Cerebellar cortex (tissue), 1 donor: Measurements from ENCODE around the gene LRRC4C.

ENCODE experiments used
- DNase-seq: peaks from one replicate; pipeline ENCODE4 v3.0.0-alpha.2; 2015; ENCODE audit warnings: low spot score

The LRRC4C gene

DNA sequence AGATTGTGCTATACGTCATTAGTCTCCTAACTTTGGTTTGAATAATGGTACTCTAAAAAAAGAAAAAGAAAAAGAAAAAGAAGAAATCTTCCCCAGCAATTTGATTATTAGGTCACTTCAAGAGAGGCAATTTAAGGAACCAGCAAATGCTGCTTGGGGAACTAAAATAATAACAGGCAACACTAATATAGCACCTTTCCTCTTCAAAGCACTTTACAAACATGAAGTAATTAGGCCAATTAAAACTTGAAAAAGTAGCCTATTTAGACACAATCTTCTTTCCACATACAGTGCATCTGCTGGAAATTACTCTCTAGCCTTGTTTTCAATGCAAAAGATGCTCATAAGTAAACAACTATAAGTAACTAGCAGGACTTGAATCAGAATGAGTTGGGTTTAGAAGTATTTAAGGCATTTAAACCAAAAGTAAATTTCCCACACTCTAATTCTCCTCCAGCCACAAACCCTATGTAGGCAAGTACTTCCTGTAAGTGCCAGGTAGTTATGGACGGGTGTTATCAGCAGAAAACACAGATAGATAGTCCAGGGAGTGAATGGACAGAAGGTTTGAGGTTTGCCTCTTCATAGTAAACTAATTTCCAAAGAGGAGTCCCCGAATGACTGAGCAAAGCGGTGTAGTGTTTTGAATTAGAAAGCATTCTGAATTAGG lies 44.5 kb downstream of the LRRC4C start:
- DNase-seq: no peak

DNA sequence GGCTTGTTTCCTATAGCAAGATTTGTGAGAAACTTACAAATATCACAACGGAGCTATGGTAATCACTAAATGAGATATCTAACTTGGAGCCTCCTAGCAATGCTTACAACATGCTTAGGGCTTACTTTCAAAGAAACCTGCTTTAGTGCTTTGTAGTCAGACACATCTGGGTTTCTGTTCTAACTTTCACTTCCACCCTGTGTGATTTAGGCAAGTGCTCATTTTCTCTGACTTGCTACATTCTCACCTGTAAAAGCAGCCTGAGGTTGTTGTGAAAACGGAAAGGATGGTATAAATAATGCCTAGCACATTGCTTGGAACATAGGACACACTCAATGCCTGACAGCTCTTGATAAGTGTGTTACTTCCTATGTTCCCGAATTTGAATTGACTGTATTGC lies 45.6 kb downstream of the LRRC4C start:
- no peak for DNase-seq

DNA sequence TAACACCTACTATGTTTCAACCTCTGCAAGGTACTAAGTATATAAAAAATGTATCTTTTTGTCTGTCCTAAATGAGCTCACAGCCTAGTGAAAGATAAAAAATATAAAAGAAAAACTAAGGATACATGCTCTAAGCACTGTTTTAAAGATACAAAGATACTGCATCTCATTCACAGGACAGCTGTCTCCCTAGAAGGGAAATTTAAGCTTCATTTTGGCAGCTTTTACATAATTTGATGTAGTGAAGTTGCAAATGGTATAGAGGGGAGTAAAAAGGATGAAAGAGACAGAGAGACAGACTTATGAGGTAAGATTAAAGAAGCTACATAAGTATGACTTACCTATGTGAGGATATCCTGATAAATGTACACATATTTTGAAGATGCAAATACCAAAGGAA lies 53.6 kb downstream of the LRRC4C start:
- no peak for DNase-seq

DNA sequence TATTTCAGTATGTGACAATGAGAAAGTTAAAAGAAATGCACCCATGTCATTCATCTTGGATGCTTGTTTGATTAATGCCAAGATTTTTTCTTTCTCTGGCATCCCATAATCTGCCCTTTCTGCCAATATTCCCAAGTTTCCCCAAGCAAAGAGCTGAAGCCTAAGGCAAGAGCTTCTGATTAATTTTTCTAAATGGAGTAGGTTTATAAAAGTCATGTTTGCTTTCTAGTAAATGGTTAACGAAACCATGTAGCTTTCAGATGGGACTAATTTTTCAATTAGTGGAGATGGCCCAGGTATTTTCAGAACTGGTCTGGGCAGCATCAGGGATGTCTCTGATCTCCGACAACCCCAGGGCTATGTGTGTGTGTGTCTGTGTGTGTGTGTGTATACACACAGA lies 55.3 kb downstream of the LRRC4C start:
- no peak for DNase-seq

DNA sequence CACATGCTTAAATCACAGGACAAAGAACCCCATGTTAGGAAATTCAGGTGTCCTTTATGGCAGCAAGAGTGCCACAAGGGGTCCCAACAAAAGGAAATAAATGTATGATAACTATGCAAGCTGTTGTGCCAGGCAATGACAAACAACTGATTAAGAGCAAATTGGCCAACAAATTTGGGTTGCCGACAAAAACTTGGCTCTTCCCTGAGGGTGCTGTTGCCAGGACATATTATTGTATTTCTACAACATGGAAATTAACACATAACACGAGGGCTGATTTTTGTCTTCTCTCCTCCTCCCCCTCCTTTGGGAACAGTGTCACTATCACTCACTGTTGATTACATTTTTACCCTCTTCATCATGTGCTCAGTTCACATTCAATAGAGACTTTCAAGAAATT lies 56.0 kb downstream of the LRRC4C start:
- DNase-seq: no peak

DNA sequence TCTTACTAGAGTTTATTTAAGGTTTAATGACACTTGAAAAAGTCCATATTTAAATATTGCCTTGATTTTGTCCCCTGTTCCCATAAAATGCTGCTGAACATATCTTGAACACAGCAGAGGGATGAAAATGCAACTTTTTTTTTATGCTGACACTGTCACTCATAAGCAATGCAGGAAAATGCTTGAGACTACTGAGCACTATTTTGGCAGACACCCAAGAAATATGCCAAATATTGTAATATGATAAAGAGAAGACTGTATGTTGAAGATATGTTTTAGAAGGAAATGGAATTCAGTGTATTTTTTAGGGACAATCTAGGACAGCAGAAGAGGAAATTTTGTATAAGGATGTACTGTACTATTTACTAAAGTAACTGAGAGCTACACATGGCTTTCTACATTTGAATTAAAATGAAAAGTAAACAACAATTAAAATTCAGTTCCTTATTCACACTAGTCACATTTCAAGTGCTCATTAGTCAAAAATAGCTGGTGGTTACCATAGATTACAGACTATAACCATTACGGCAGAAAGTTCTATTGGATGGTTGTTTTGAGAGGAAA lies 58.6 kb downstream of the LRRC4C start:
- DNase-seq: no peak

DNA sequence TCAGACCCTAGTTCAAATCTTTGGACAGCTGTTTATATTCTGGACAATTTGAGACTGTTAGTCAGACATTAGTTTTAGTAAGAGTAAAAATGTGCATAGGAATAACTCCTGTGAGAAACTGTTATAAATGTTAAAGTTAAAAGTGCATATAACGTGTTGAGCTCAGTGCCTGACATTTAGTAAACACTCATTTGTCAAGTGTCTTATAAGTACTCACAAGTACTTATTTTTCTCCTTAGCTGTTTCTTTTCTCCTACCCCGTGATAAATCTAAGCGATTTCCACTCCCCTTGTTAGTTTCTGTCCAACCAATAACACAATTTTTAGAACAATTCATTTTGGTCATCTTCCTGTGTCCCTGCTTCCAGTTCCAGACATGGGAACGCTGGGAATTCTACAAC lies 59.3 kb downstream of the LRRC4C start:
- DNase-seq: no peak

DNA sequence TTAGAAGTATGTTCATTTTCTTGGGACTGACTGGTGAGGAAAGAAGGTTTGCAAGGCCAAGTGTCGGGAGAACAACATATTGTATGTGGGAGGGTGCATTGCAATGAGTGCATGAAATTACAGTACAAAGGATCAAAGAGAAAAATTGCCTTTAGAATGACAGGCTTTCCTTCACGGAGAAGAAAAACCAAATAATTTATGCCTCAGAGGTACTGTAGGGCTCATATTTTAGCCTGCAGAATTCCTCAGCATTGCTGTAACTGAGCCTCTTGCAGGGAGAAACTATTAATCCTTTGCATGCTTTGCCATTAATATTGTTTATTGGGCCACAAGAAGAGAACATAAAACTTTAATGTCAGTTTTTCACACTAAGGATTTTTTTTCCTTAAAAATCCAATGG lies 60.1 kb downstream of the LRRC4C start:
- DNase-seq: no peak

DNA sequence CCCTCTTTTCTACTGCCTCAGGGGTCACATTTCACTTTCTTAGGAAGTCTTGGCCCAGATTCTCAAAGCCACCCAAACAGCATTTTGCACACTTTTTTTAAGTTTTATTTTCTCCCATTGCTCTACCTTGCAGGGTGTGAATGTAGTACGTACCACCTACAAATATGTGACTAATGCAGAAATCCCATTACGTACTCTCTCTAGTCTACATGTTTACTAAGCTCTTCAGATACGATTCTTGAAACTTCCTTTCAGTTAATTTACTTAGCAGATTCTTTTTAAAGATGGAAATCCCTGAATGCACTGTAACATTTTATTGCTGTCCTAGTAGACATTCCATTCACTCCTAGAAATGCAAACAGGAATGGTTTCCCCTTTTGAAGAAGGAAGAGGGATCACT lies 61.3 kb downstream of the LRRC4C start:
- DNase-seq: no peak

DNA sequence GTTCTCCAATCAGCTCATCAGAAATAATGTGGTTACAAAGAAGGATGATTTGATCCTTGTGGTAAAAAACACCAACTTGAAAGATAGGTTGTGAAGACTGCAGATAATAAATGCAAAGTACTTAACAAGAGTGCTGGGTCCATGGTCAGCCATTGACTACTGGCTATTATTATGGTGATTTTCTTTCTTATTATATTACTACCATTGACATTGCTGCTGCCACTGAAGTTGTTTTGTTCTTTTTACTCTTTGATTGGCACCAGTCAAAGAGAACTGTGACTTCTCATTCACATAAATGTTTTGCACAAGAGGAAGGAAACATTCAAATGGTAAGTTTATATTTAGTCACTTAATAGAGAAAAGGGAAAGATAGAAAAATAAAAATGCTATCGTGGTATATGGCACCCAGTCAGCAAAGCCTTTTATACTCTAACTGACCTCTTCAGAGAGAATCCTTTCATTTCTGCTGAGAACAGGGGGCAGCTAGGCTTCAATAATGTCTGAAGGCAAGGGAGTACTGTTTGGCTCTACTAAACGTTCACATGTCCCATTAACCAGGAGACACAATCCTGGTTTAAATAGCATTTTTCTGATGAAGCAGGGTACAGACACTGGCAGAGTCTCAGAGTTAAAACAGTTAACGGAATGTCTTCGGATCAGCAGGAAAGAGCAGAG lies 64.8 kb downstream of the LRRC4C start:
- DNase-seq: no peak

DNA sequence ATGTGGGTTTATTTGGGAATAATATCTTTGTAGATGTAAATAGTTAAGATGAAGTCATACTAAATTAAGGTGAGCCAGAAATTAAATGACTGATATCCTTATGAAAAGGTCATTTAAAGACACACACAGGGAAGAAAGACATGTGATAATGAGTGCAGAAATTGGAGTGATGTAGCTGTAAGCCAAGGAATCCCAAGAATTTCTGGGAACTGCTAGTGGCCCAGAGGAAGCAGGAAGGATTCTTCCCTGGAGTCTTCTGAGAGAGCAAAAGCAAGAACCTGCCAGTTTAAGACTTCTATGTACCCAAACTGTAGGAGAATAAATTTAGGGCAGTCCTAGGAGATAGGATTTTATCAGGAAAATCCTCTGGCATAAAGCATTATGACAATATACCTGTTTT lies 66.9 kb downstream of the LRRC4C start:
- no peak for DNase-seq

DNA sequence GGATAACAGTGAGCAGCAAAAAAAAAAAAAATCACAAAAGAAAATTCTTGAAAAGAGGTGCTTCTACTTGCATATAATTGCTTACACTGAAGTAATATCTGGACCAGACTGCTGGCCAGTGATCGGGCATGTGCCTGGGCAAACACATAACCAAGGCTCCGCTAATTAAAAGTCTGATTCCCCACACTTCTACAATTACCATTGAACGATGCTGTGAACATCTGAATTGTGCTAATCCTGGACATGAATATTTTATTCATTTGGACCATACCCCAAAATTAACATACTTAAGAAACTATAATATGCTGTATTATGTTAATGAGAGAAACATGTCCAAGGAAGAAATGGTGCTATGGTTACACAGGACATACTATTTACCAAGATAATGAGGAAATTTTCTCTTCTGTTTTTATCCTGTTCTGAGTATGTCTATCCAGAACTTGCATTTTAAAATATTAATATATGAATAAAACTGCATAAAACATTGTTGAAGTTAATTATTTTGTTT lies 69.8 kb downstream of the LRRC4C start:
- DNase-seq: no peak

DNA sequence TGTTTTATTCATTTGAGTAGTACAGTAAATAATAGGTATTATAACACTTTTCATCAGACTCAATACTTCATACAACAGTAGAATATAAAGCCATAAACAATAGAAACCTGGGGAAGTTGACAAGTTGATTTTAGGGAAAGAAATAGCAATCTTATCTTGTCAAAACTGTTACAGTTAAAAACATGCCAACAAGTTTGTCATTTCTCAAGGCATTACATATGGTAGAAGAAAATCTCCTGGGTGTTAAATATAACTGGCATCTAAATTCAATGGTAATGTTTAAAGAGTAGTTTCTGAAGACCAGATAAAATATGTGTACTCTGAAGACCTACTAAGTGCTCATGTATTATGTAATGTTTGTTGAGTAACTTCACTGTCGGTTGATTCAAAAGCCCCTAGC lies 75.1 kb downstream of the LRRC4C start:
- DNase-seq: no peak

DNA sequence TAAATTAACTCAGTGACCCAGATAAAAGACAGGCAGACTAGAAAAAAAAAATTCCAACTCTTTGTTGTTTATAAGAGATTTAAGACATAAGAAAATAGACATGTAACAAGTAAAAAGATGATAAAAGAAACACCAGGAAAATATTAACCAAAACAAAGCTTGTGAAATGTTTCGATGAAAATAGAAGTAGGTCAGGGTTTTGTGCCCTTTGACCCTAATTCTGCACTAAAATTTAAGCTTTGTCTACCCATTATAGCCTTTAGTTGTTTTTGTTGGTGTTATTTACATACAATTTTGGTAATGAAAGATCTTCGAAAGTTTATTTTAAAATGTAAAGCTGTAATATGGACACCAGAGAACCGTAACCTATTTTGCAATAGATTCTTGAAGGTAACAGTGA lies 75.7 kb downstream of the LRRC4C start:
- no peak for DNase-seq

DNA sequence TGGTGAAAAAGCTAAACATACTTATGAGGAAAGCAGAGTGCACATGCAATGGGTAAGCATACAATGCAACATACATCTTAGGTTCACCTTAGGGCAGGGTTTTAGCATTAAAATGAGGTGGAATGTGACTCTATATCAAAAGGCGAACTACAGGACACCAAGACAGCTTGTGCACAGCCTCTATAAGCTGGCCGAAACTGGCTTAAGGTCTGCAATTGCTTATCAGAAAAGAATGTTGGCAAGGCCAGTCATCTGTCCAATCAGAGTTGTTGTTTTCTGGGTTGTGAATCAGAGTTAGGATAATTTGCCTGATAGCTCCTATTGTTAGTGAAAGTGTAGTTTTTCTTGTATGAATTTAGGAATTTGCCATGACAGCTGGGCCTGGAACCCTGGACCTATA lies 76.5 kb downstream of the LRRC4C start:
- DNase-seq: no peak

DNA sequence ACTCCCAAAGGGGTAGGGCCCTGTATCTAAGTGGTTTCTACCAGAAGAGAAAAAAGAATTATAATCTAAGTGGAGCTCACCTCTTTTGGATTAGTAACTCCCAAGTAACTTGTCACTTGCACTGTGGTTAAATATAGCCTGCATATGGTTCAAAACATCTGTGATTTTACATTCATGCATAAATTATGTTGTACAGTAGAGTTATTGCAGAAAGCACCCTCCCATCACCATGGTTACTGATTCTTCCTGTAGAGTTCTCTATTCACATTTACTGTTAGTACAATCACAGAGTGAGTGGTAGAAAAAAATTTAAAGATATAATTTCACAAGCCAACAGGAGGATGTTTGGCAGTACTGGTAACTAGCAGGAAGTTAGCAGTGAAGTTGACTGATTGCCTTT lies 80.4 kb downstream of the LRRC4C start:
- no peak for DNase-seq

DNA sequence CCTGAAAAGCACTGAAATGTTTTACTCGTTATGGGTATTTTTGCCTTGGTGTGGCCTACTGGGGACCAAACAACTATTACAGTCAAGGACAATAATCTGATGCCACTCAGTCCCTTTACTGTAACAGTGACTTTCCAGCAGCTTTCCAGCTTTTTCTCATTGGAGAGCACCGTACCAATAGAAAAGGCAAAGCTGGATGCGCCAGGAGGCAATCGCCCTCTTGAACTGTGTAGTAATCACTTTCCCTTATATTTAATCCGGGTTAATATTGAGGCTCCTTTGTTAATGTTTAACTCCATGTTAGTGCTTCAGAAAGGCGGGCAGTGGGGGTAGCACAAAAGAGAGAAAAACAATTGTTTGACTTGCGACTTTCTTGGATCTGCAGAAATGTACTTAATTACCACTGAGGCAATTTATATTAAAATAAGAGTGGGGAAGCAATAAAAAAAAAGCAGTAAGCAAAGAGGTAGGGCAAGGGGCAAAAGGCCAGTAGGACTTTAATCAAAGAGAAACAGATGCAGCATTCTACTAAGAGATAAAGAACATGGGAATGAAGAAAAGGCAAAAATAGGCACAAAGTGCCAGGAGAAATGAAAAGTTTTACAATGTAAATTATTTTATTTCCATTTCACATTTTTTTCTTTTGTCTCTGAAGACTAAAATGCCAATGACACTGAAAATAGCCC lies 81.6 kb downstream of the LRRC4C start:
- no peak for DNase-seq

DNA sequence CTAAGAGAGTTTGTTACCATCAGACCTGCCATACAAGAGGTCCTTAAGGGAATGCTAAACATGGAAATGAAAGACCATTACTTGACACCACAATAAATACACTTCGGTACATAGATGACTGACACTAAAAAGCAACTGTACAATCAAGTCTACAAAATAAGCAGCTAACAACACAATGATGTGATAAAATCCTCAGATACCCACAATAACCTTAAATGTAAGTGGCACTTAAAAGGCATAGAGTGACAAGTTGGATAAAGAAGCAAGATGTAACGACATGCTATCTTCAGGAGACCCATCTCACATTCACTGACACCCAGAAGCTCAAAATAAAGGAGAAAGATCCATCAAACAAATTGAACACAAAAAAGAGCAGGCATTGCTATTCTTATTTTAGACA lies 107.6 kb downstream of the LRRC4C start:
- DNase-seq: no peak

DNA sequence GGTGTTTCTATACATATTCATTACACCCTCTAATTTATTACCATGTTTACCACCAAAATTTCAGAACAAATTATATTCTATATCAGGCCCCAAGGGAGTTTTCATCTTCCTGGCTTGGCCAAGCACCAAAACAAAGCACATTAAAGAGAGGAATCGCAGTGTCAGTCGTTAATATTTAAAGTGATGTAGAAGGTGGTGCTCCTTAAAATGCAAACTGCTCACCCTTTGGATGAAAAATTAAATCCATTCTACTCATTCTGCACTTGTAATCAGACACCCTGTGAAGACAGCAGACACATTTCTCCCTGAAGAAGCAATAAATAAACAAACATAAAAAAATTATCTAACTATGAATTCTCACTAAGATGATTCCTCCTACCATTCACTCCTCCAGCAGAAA lies 113.4 kb downstream of the LRRC4C start:
- no peak for DNase-seq

DNA sequence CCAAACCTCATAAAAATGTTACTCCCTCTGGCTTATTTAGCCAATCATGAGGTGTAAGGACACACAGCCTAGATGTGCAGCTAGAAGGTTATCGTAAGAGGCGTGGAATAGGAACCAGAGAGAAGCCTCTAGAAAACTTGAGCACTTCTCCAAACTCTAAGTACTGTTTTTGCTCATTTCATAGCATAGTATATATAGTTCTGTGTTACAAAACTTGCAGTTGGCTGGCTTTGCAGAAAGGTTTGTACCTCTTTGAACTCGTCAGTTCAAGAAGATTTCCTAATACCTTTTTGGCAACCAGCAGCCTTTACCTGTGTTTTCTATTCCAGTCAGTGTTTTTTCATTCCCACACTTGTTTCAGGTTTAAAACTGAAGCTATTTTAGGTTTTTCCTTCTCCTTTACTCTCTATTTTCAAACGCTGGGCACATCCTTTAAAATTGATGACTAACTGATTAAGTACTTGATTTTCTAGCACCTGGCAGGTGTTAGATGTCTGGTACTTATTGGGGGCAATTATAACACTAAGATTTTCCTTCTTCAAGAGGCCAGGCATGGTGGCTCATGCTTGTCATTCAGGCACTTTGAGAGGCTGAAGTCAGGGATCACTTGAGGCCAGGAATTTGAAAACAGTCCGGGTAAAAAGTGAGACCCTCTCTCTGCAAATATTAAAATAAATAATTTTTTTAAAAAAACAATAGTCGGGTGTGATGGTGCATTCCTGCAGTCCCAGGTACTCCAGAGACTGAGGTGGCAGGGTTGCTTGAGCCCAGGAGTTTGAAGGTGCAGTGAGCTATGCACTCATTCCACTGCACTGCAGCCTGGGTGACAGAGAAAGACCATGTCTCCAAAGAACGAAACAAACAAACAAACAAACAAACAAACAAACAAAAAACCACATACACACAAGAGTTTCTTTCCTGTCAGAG lies 125.2 kb downstream of the LRRC4C start:
- DNase-seq: no peak

DNA sequence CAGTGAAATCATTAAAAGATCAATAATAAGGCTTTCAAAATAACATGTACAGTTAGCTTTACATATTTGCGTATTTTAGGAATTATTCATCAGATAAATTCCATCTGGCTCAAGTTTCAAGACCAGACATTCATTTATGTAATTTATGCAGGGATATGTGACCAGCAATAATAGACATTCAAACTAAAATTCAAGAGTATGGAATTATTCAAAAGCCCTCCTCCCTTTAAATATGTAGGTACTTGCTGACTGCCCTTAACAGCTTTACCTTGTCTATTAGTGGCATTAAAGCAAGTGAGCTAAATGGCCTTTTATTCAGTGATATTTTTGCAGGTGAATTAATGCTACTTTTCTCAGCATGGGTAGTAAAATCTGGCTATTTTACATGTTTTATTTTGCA lies 126.1 kb downstream of the LRRC4C start:
- DNase-seq: no peak

DNA sequence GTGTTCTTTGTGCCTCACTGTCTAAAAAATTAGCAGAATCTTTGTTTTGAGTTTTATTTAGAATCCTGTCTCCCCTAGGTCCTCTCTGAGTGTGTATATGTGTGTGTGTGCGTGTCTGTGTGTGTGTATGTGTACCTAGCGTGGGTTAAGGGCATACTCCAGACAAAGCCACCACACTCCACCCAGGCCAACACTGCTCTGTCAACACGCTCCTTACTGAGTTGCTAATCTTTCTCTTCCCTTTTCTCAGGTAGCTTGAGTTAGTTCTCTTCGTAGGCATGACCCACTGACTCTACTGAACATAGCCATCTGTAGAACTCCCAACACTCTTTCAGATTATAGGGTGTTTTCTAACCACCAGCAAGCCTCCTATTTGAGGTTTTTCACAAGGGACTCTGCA lies 131.1 kb downstream of the LRRC4C start:
- no peak for DNase-seq
